ENCODE measurements around the gene ADAP1. TPM values are rescaled to one million over a fixed set of nuclear protein-coding genes. Genes with fewer than 3 reads are reported as not detected.

Gene ADAP1
- total and polyA plus RNA-seq, 9 donors: 0.52 to 16.4 (median 3.5) TPM

- H3K27ac ChIP-seq: peak overlapping the region in 1 of 2 donors; percentile 59
Measured at GRCh38 chr7:986766-987751, 32.6 kb upstream of the ADAP1 start.

GRCh38 chr7:985915-986741, 31.6 kb upstream of the ADAP1 start:
- DNase-seq: peak; percentile 67 to 82 (median 74)
- Histone ChIP-seq H3K27ac (peak overlapping the region in 1 of 2 donors; percentile 59), H3K4me3 (no peak overlapping the region), H3K9me3 (no peaks in the 10 kb centered on the region), H3K27me3 (no peaks in the 10 kb centered on the region), H3K4me1 (ENCODE audit: insufficient read depth) (peaks cover 30% of the 10 kb centered on the region), H3K36me3 (no peaks in the 10 kb centered on the region)
- TF ChIP-seq POLR2A (IDR thresholded peaks at IDR 0.05): peak; percentile 8
- no peak for TF ChIP-seq EP300 (IDR thresholded peaks at IDR 0.05)
- TF ChIP-seq CTCF (IDR thresholded peaks at IDR 0.05): no peak
- intact Hi-C loops (cut with DNase I): loop anchor here in 2 of 4 donors (10.0 kb wide), 2 partner anchors 169 to 201 kb away; no protein-coding TSS in a partner anchor
- WGBS, 3 donors: 9 to 22% (median 10%) methylated on average over 41 of the region's 41 CpGs

More at GRCh38 chr7:986766-987751, 32.6 kb upstream of the ADAP1 start:
- WGBS, 3 donors: 68 to 80% (median 74%) methylated on average over 49 to 56 of the region's 56 CpGs
- no peak overlapping the region for H3K4me3 ChIP-seq
- H3K27me3 ChIP-seq: no peaks in the 10 kb centered on the region
- H3K9me3 ChIP-seq: no peaks in the 10 kb centered on the region
- TF ChIP-seq EP300 (IDR thresholded peaks at IDR 0.05) (no peak), CTCF (IDR thresholded peaks at IDR 0.05) (no peak), POLR2A (IDR thresholded peaks at IDR 0.05) (no peak)
- no peaks in the 10 kb centered on the region for H3K36me3 ChIP-seq
- peak in 2 of 5 donors; percentile 60 to 64 for DNase-seq
- peaks cover 30% of the 10 kb centered on the region for H3K4me1 ChIP-seq (ENCODE audit: insufficient read depth)
- intact Hi-C loops (cut with DNase I): loop anchor here in 2 of 4 donors (10.0 kb wide), 2 partner anchors 168 to 202 kb away; no protein-coding TSS in a partner anchor

- no peaks in the 10 kb centered on the region for H3K36me3 ChIP-seq
- H3K27me3 ChIP-seq: no peaks in the 10 kb centered on the region
- H3K4me3 ChIP-seq: no peak overlapping the region
- H3K9me3 ChIP-seq: no peaks in the 10 kb centered on the region
- peak in 1 of 5 donors; percentile 44 for DNase-seq
- intact Hi-C loops (cut with DNase I): loop anchor here in 2 of 4 donors (10.0 kb wide), 2 partner anchors 170 to 200 kb away; no protein-coding TSS in a partner anchor
- no peak for TF ChIP-seq CTCF (IDR thresholded peaks at IDR 0.05)
- no peak for TF ChIP-seq POLR2A (IDR thresholded peaks at IDR 0.05)
- TF ChIP-seq EP300 (IDR thresholded peaks at IDR 0.05): no peak
- H3K4me1 ChIP-seq (ENCODE audit: insufficient read depth): peaks cover 30% of the 10 kb centered on the region
- WGBS, 3 donors: 88 to 92% (median 88%) methylated on average over 15 to 16 of the region's 16 CpGs
- H3K27ac ChIP-seq: no peak overlapping the region
Measured at GRCh38 chr7:985127-985416, 30.6 kb upstream of the ADAP1 start.
